ENCODE measurements around the gene EPS15.
"Not testable (repeated sequence)": the region's sequence is repeated elsewhere in the genome, so short reads cannot be mapped to it uniquely, and the experiment has no call there.

EPS15 gene

DNA sequence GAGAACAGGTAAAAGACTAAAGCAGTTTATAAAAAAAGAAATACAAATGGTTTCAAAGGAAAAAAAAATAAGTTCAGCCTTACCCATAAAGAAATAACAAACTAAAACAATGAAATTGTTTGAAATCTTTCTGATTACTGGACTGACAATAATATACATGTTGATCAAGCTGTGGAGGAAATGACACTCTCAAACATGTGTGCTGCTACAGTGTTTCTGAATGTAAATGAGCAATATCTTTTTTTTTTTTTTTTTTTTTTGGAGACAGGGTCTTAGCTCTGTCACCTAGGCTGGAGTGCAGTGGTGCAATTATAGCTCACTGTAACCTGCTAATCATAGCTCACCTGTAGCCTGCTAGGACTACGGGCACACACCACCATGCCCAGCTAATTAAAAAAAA is 6.5 kb downstream of the EPS15 start:
- DNase-seq, result no peak

DNA sequence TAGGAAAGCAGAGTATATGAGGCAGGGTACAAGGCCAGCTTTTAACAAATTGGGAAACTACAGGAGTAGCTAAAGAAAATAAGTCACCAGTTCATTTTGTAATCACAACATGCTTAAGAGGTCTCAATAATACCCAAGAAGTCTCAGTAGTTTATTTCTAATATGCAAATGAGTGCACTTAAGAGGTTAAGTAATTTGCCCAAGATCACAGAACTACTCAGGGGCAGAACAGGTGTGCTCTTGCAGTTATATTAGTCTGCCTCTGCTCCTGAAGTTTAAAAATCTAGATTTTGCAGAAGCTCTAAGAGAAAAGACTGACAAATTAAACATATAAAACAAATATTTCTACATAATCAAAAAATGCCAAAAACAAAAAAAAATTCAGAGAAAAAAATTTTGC is 6.9 kb downstream of the EPS15 start:
- DNase-seq, result no peak

DNA sequence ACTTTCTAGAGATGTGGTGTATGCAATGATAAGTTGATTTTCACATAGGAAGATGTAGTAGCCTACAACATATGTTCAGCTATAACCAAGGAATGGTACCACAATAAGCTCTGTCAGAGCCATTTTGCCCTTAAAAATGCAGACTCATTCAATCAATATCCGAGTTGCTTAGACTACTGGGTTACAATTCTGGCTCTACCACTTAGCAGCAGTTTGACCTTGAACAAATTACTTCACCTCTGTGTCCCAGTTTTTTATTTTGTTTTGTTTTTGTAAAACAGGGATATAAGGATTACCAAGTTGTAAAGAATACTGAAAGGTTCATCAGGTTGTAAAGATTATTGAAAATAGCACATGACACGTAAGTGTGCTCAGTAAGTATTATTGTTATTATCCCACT is 9.3 kb downstream of the EPS15 start:
- no peak for DNase-seq

DNA sequence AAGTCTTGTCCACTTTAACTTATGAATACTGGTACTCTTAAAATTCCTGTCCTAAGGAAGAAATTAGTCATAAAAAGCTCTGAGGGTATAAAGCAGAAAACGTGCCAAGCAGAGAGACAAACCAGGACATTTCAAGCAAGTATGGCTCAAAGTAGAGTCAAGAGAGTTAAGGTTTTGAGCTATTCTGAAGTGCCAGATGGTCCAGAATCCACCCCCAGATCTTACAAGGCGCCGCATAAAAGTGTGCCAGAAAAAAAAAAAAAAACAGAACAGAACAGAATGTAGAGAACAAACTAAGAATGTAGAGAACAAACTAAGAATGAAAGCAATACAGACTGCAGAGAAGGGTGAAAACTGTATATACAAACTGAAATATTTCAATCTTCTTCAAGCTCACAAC is 12.5 kb downstream of the EPS15 start:
- DNase-seq, result no peak

DNA sequence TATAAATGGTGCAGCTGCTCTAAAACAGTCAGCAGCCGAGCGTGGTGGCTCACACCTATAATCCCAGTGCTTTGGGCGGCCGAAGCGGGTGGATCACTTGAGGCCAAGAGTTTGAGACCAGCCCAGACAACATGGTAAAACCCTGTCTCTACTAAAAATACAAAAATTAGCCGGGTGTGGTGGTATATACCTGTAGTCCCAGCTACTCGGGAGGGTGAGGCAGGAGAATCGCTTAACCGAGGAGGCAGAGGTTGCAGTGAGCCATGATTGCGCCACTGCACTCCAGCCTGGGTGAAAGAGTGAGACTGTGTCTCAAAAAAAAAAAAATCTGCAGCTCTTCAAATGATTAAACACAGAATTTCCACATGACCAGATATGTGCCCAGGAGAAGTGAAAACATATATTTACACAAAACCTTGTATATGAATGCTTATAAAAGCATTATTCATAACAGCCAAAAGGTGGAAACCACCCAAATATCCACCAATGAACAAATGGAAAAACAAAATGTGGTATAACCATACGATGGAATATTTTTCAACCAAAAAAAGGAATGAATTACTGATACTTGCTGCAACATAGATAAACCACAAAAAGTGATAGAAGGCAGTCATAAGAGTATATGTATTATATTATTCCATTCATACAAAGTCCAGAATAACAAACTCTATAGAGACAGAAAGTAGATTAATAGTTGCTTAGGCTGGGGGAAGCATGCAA is 14.1 kb downstream of the EPS15 start:
- no peak for DNase-seq

DNA sequence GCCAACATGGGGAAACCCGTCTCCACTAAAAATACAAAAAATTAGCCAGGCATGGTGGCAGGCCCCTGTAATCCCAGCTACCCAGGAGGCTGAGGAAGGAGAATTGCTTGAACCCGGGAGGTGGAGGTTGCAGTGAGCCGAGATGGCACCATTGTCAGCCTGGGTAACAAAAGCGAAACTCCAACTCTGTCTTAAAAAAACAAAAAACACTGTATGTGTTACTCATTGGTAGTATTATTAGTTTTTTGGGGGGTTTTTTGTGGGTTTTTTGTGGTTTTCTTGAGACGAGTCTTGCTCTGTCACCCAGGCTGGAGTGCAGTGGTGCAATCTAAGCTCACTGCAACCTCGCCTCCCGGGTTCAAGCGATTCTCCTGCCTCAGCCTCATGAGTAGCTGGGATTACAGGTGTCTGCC is 17.8 kb downstream of the EPS15 start:
- not testable (repeated sequence) for DNase-seq

DNA sequence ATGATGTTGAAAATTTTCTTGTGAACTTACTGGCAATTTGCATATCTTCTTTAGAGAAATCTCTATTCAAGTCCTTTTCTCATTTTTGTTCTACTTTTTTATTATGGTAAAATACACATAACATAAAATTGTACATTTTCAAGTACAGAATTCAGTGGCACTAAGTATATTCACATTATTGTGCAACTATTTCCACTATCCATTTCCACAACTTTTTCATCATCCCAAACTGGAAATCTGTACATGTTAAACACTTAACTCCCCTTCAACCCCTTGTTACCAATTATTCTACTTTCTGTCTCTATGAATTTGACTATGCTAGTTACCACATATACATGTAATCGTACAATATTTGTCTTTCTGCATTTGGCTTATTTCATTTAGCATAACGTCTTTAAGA is 19.4 kb downstream of the EPS15 start:
- no peak for DNase-seq

DNA sequence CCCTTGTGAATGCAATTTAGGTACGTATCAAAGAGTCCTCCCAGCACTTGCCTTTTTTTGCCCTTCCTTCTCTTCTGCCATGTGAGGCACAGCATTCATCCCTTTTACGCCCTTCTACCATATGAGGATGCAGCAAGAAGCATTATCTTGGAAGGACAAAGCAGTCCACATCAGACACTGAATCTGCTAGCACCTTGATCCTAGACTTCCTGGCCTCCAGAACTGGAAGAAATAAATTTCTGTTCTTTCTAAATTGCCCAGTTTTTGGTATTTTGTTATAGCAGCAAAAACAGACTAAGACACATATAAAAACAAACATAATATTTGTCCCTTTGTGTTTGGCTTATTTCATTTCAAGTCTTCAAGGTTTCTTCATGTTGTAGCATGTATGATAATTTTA is 20.1 kb downstream of the EPS15 start:
- no peak for DNase-seq

DNA sequence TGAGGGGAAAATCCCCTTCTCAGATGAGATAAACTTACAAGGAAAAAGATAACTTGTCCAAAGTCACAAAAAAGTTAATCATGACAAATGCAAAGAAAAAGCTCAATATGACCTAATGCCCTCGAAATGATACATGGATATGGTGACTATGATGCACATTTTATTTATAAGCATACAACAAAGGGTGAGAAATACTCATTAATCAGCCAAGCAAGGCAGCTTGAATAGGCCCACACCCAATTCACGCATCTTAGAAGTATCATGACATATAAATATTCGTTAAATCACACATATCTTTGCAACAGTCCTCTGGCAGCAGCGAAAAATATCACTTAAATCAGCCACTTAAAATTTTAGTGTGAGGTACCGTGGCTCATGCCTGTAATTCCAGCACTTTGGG is 21.7 kb downstream of the EPS15 start:
- no peak for DNase-seq

DNA sequence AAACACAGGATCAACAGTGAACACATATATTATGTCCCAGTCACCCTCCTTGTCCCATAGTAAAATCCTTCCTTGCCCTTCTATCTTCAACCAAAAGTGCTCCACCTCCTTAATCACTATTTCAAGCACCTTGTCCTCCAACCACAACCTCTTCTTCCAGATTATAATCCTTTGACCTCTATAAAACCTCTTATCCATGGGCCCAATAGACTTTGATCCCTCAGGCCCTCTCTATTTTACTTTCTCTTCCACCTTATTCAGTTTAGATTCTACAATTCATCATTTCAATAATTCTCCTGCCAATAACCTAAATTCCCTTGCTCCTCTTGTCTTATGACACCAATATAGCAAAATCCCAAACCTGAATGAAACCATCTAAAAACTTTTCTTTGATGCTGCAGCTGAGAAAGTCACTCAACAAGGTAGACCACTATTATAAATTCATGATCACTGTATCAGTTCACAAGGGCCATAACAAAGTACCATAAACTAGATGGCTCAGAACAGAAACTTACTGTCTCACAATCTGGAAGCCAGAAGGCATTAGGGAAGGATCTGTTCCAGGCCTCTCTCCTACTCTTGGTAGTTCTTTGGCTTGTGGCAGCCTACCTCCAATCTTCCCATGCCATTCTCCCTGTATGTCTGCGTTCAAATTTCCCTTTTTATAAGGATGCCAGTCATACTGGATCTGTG is 24.8 kb downstream of the EPS15 start:
- DNase-seq, result no peak

DNA sequence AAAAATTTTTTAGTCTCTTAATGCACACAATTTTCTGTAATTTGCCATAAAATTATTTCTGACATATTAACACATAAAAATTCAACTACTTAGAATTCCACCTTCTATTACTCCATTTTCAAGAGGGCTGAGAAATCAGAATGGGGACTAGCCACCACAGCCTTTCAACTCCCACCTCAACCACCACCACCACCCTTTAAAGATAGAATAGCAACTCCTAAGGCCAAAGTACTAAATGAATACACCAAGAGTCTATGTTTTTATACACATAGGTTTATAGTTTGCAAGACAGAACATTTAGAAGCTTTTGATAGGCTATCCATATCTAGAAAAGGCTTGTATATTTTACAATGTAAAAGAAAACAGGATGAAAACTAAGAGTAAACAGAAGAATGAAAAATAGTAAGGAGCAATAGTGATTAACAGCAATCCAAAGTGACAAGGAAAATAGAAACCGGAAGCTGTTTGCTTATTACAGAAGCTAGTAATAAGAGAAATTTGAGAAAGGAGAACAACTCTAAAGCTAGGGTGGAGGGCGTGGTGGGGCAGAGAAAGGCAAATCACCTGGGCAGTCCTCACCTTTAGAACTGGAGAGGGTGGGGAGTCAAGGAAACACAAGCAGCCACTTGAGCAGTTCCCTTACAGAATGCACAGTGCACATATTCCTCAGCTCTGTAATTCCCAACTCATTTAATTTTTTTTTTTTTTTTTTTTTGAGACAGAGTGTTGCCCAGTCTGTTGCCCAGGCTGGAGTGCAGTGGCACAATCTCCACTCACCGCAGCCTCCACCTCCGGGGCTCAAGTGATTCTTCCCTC is 27.7 kb downstream of the EPS15 start:
- peak; percentile 41 for DNase-seq

DNA sequence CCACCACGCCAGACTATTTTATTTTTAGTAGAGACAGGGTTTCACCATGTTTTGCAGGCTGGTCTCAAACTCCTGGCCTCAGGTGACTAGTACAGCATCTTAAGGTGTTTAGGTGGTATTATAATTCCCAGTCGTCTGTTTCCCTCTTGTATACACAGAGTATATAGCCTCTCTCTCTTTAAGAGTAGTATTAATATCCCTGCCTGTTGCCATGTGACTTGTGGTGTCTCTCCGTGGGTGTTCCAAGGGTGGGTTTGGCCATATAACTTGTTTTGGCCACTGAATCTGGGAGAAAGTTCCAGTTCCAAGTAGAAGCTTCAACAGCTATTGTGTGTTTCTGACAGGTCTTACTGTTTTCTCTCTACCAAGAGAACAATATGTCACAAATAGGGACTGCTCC is 29.6 kb downstream of the EPS15 start:
- no peak for DNase-seq

DNA sequence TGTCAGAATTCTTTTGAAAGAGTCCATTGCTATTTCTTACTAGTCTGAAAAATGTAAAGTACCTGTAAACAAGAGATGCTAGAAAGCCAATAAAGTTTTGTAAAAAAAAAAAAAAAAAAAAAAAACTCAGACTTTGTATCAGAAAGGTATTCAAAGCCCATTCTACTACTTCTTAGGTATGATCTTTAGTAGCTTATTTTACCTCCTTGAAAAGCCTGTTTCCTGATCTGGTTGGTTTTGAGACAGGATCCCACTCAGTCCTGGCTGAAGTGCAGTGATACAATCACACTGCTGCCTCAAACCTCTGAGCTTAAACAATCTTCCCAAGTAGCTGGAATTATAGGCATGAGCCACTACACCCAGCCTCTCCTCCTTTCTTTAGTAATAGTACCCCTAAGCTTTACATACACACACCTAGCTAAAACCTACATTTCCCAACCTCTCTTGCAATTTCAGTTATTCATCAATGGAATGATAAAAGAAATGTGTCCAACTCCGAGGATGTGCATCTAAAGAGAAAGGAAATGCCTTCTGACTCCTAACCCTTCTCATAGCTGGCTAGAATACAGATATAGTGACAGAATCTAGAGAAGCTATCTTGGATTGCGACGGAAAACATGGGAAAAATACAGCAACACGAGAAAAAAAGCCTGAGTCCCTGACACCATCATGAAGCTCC is 30.6 kb downstream of the EPS15 start:
- no peak for DNase-seq

DNA sequence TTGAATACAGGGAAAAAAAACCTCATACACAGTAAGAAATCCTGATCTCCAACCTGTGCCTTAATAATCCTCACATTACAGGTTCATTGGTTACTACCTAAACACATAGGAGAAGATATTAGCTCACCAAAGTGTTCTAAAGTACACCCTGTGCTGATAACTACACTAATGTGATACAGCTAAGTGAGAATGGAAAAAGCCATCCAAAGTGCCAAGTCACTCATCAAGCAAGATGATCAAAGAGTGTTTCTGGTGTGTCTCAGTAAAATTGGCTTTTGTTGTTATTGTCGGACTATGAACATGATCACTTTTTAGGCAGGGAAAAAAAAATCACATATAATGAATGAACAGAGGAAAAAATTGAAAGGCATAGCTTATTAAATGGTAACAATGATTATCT is 31.4 kb downstream of the EPS15 start:
- no peak for DNase-seq

DNA sequence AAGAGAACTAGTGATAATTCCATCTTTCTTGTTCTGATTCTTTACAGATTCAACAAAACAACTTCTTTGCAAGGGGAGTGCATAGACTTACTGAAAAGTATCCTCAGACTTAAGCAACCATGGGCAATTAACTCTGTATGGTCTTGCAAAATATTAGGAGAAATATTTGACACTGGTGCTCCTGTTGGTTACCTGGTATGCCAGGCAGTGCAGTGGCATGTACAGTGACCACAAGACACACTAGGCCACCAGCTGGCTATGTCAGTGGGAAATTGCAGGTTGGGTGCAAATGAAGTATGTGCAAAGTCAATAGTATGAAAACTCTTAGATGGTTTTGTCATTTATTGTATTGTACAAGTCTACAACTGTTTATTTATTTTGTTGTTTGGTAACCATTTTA is 34.5 kb downstream of the EPS15 start:
- DNase-seq, result no peak

DNA sequence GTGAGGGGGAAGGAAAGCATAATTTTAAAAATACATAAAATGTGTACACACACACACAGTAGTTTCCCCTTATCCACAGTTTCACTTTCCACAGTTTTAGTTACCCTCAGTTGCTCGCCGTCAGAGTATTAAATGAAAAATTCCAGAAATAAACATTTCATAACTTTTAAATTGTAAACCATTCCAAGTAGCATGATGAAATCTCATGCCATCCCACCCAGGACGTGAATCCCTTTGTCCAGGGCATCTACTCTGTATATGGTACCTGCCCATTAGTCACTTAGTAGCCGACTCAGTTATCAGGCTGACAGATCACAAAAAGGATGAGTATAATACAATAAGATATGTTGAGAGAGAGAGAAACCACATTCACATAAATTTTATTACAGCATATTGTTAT is 36.2 kb downstream of the EPS15 start:
- no peak for DNase-seq

DNA sequence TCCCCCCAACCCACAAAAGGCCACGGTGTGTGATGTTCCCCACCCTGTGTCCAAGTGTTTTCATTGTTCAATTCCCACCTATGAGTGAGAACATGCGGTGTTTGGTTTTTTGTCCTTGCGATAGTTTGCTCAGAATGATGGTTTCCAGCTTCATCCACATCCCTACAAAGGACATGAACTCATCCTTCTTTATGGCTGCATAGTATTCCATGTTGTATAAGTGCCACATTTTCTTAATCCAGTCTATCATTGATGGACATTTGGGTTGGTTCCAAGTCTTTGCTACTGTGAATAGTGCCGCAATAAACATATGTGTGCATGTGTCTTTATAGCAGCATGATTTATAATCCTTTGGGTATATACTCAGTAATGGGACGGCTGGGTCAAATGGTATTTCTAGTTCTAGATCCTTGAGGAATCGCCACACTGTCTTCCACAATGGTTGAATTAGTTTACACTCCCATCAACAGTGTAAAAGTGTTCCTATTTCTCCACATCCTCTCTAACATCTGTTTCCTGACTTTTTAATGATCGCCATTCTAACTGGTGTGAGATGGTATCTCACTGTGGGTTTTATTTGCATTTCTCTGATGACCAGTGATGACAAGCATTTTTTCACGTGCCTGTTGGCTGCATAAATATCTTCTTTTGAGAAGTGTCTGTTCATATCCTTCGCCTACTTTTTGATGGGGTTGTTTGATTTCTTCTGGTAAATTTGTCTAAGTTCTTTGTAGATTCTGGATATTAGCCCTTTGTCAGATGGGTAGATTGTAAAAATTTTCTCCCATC is 44.0 kb downstream of the EPS15 start:
- not testable (repeated sequence) for DNase-seq

DNA sequence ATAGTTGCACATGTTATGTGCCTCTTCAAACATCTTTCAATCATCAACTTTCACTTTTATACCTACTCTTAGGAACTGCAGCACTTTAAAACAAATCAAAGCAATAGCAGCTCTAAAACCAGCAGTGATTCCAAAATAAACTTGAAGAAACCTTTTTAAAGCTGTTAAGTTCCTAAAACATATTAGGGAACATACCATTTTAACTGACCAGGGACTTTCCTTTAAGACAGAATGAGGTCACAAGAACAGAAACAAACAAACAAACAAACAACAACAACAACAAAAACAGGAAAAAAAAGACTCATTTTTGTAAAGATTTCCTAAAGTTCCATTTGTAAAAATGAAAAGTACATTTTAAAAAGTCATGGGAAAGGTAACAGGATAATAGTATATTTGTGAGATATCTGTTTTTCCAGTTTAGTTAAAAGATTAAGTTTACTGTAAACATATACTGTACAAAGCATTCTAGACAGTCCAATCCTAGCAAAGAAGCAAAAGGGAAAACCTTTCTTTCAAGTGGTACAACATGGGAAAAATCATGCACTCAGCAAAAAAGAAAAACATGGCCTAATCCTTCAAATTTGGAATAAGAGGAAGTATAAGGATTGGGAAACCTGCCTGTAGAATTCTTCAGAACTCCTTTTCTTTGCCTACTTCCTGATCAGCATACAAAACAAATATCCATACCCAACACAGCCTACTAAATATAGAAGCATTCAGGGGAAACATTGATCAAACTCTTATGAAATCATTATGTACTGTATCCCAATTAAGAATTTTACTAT is 45.5 kb downstream of the EPS15 start:
- no peak for DNase-seq

DNA sequence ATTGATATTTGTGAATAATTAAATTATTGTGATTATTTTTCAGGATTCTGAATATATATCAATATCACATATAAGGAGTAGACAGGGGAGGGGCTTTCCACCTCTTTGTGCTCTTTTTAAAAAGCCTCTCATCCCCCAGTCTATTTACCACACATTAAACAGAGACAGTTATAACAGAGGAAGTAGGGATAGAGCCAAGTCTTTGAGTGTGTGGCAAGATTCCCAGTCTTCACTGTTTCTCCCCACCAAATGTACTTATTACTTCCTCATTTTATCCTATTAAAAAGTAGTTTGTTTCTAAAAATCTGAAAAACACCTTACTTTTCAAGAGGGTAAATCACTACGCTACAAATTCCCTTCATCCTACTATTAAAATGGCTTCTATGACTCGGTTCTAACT is 46.7 kb downstream of the EPS15 start:
- DNase-seq, result no peak

DNA sequence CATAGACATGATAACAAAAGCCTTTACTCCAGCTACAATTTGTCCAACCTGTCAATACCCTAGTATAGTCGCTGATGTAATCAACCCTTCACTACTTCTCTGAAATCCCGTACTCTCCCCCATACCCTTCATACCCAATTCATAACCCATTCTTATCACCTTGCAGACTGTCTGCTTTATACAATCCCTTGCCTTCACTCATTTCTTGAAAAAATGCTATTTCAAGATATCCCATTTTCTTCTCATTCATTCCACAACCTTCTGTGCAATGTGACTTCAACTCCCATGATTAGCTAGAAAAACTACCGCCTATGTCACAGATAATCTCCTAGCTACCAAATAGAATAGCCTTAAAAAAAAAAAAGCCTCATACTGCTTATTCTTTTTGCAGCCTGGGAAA is 49.5 kb downstream of the EPS15 start:
- DNase-seq, result no peak

DNA sequence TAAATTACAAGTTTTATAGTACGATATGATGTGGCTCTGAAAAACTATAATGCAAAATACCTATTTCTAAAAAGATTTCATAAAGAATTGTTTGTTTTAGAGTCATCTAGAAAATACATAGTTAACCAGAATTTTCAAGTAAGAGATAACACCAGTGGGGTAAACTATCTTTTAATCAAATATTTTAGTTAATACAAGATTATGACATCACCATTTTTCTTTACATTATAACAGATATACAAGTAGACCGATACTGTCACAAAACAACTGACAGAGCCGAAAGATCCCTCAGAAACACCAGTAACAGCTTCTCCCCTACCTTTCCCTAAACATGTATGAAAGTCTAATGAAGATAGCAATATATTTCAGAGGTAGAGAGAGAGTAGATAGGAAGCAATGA is 54.2 kb downstream of the EPS15 start:
- no peak for DNase-seq

DNA sequence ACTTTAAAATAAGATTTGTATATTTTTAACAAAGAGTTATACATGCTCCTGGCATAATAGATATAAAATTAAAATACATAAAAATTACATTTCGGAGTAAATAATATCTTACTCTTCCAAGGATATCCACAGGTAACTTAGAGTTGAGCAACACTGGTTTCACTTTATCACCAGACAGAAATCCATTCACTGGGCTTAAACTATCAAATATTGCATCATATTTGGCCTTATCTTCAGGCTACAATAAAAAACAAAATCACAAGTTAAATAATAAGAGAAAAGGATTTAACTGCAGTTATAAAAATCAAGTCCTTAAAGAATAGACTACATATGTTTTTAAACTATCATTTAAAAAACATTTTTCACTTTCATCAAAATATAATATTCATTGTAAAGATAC is 55.5 kb downstream of the EPS15 start:
- no peak for DNase-seq

All from NCI-H526 treated with DMSO at 0.1 percent for 48 hours (cell line).